NCI-H2227 treated with DMSO at 0.1 percent for 48 hours (cell line): ENCODE results near the gene IP6K3.
A peak's percentile ranks its signal among the peaks of the same experiment; 100 is the strongest.

ENCODE experiments used
- DNase-seq: peaks from one replicate; lab custom pipeline; 2025; lab: John Stamatoyannopoulos, UW

Gene IP6K3

GRCh38 chr6:33777398-33778388 lies 31.0 kb upstream of the IP6K3 start:
- DNase-seq = no peak

- no peak for DNase-seq
These were observed 30.1 kb upstream of the IP6K3 start for GRCh38 chr6:33776764-33777163.

- no peak for DNase-seq
These were observed 29.5 kb upstream of the IP6K3 start for GRCh38 chr6:33776186-33776585.

GRCh38 chr6:33774774-33775173 lies 28.1 kb upstream of the IP6K3 start:
- DNase-seq = no peak

- DNase-seq = no peak
These were observed 26.3 kb upstream of the IP6K3 start for GRCh38 chr6:33772902-33773472.

- no peak for DNase-seq
These were observed 25.6 kb upstream of the IP6K3 start for GRCh38 chr6:33772082-33772830.

- peak; percentile 69 for DNase-seq
These were observed 24.7 kb upstream of the IP6K3 start for GRCh38 chr6:33771146-33772081.

GRCh38 chr6:33770833-33771145 lies 24.1 kb upstream of the IP6K3 start:
- no peak for DNase-seq

- DNase-seq = no peak
These were observed 23.6 kb upstream of the IP6K3 start for GRCh38 chr6:33770124-33770832.

- no peak for DNase-seq
These were observed 22.6 kb upstream of the IP6K3 start for GRCh38 chr6:33769248-33769821.

GRCh38 chr6:33768644-33769120 lies 22.0 kb upstream of the IP6K3 start:
- DNase-seq = peak; percentile 21

GRCh38 chr6:33766921-33767907 lies 20.5 kb upstream of the IP6K3 start:
- no peak for DNase-seq

GRCh38 chr6:33765368-33765767 lies 18.7 kb upstream of the IP6K3 start:
- DNase-seq = no peak

- DNase-seq = no peak
These were observed 17.3 kb upstream of the IP6K3 start for GRCh38 chr6:33764036-33764435.

- no peak for DNase-seq
These were observed 16.8 kb upstream of the IP6K3 start for GRCh38 chr6:33763483-33763882.

GRCh38 chr6:33762713-33763112 lies 16.0 kb upstream of the IP6K3 start:
- no peak for DNase-seq

GRCh38 chr6:33761922-33762629 lies 15.4 kb upstream of the IP6K3 start:
- DNase-seq = no peak

GRCh38 chr6:33761581-33761921 lies 14.8 kb upstream of the IP6K3 start:
- DNase-seq = no peak
